Small intestine (tissue), 7 donors: ENCODE data around the gene BICDL1. TPM values are rescaled to one million over a fixed set of nuclear protein-coding genes. Genes with fewer than 3 reads are reported as not detected.

Experiments used
- DNase-seq, 2 donors: peaks; one replicate each; pipeline versions ENCODE4 v3.0.0 to v3.0.0-alpha.2; 2013
- FAIRE-seq: peaks from 2 replicates; lab custom pipeline; 2012; peaks lifted over from hg19 to GRCh38; lab: Jason Lieb, UNC
- H3K27ac ChIP-seq, 3 donors: one replicate each; pipeline ENCODE4 v1.5.1; 2013; ENCODE audit warnings: low read length in 2 of 3, mild to moderate bottlenecking in 2 of 3, control low read depth in 1 of 3, inconsistent platforms in 1 of 3, low read depth in 1 of 3, moderate library complexity in 1 of 3
- H3K27me3 ChIP-seq, 3 donors: one replicate each; pipeline ENCODE4 v1.6.1; 2013; ENCODE audit warnings: low read length in 3 of 3, inconsistent platforms in 1 of 3; ENCODE audit not compliant: control insufficient read depth in 3 of 3, insufficient read depth in 3 of 3
- H3K36me3 ChIP-seq, 3 donors: one replicate each; pipeline ENCODE4 v1.6.1; 2013; ENCODE audit warnings: low read length in 3 of 3, inconsistent platforms in 1 of 3, low read depth in 1 of 3, mild to moderate bottlenecking in 1 of 3, moderate library complexity in 1 of 3; ENCODE audit not compliant: control insufficient read depth in 3 of 3, insufficient read depth in 2 of 3
- H3K4me1 ChIP-seq, 3 donors: one replicate each; pipeline ENCODE4 v1.6.1; 2013; ENCODE audit warnings: low read length in 2 of 3, inconsistent platforms in 1 of 3, low read depth in 1 of 3, mild to moderate bottlenecking in 1 of 3, moderate library complexity in 1 of 3; ENCODE audit not compliant: control insufficient read depth in 3 of 3, insufficient read depth in 2 of 3
- H3K4me3 ChIP-seq, 3 donors: one replicate each; pipeline ENCODE4 v1.5.1; 2013; ENCODE audit warnings: low read length in 3 of 3, control low read depth in 1 of 3, inconsistent platforms in 1 of 3, low read depth in 1 of 3, mild to moderate bottlenecking in 1 of 3, moderate library complexity in 1 of 3
- H3K9me3 ChIP-seq, 2 donors: one replicate each; pipeline ENCODE4 v1.6.1; 2013; ENCODE audit warnings: low read depth in 1 of 2, low read length in 1 of 2; ENCODE audit not compliant: control insufficient read depth in 2 of 2, insufficient read depth in 1 of 2
- WGBS, 3 donors: extraction: QIAGEN DNeasy Blood & Tissue Kit; methylation state at CpG; one replicate each; pipeline ENCODE4 v1.1.7; 2013; 5-methylcytosine and 5-hydroxymethylcytosine counted together
- polyA plus RNA-seq, 4 donors: library from polyadenylated mRNA; stranded (reverse) in 3 of 4; unstranded in 1 of 4; fragments of 200-250 nt in 3 of 4; fragments of 120-200 nt in 1 of 4; gene quantifications; one replicate each; pipeline versions ENCODE4 v1.2.1 to v1.2.3, GENCODE V29; 2013
- donor health status: healthy with polysubstance abuse.
- donor health status: control.
- donor health status: control.
- donor health status: Bipolar disorder and iron deficiency.
- donor health status: healthy.

Gene BICDL1
- polyA plus RNA-seq, 4 donors, result 3.2 to 9.8 (median 6.0) TPM

DNA sequence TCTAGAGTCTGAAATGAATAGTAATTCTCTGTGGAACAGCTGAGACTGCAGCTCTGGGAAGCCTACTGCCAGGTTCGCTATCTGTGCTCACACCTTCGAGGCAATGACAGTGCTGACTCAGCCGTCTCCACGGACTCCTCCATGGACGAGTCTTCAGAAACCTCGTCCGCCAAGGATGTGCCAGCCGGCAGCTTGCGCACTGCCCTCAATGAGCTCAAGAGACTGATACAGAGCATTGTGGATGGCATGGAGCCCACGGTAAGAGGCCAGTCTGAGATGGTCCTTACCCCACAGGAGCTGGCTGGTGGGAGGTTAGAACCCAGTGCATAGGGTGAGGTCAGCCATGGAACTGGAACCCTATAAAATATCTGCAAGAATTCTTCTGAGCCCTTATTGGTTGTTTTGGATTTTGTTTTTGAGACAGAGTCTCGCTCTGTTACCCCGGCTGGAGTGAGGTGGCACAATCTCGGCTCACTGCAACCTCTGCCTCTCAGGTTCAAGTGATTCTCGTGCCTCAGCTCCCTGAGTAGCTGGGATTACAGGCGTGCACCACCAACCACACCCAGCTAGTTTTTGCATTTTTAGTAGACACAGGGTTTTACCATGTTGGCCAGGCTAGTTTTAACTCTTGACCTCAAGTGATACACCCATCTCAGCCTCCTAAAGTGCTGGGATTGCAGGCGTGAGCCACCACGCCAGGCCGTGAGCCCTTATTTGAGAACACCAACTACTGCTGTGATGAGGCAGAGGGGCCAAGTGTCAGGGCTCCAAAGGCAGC lies 83.6 kb downstream of the BICDL1 start:
- FAIRE-seq (no peak), DNase-seq (no peak)
- H3K27ac ChIP-seq, result no peak overlapping the region
- H3K27me3 ChIP-seq, result no peaks in the 10 kb centered on the region
- no peaks in the 10 kb centered on the region for H3K4me1 ChIP-seq
- peaks cover 0 to 3% (median 0%) of the 10 kb centered on the region in 3 donors for H3K36me3 ChIP-seq
- no peak overlapping the region for H3K4me3 ChIP-seq
- WGBS, 3 donors, result 91 to 93% (median 91%) methylated on average over 18 of the region's 18 CpGs
- H3K9me3 ChIP-seq, result no peaks in the 10 kb centered on the region

GRCh38 chr12:120075034-120075616 lies 86.1 kb downstream of the BICDL1 start:
- Histone ChIP-seq H3K4me3 (no peak overlapping the region), H3K9me3 (no peaks in the 10 kb centered on the region), H3K27ac (no peak overlapping the region), H3K27me3 (no peaks in the 10 kb centered on the region), H3K4me1 (peaks cover 0 to 3% (median 0%) of the 10 kb centered on the region in 3 donors), H3K36me3 (peaks cover 0 to 3% (median 0%) of the 10 kb centered on the region in 3 donors)
- FAIRE-seq (no peak), DNase-seq (no peak)
- WGBS, 3 donors, result 87 to 94% (median 91%) methylated on average over 7 of the region's 7 CpGs

GRCh38 chr12:120076651-120077050 lies 87.6 kb downstream of the BICDL1 start:
- no peak overlapping the region for H3K4me3 ChIP-seq

GRCh38 chr12:120077260-120077659 lies 88.2 kb downstream of the BICDL1 start:
- Histone ChIP-seq H3K27me3 (no peaks in the 10 kb centered on the region), H3K9me3 (no peaks in the 10 kb centered on the region), H3K4me1 (peaks cover 0 to 3% (median 0%) of the 10 kb centered on the region in 3 donors), H3K27ac (no peak overlapping the region), H3K4me3 (no peak overlapping the region), H3K36me3 (peaks cover 0 to 3% (median 0%) of the 10 kb centered on the region in 3 donors)
- DNase-seq (no peak), FAIRE-seq (no peak)
- WGBS, 3 donors, result 90 to 94% (median 91%) methylated on average over 6 of the region's 6 CpGs

More at GRCh38 chr12:120076651-120077050, 87.6 kb downstream of the BICDL1 start:
- Histone ChIP-seq H3K27me3 (no peaks in the 10 kb centered on the region), H3K36me3 (peaks cover 0 to 3% (median 0%) of the 10 kb centered on the region in 3 donors), H3K27ac (no peak overlapping the region), H3K4me1 (peaks cover 0 to 3% (median 0%) of the 10 kb centered on the region in 3 donors), H3K9me3 (no peaks in the 10 kb centered on the region)
- DNase-seq, result no peak
- 96 to 100% (median 98%) methylated on average over 6 of the region's 6 CpGs for WGBS, 3 donors
- no peak for FAIRE-seq

DNA sequence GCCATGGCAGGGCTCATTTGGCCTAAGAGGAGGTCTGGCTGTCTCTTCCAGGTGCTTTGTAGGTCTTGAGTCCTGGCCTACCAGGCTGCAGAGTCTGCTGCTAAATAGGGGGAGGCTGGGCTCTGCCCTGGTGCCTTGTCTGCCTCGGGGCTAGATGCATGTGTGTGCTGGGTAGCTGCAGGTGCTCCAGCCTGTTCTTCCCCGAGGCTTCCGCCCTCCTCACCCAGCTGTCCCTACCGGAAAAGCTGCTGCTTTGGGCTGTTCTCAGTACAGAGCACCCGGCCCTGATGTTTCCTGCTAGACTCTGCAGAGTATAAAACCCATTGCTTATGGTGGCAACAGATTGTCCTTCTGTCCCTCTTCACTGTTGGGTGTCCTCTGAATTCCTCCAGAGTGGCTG lies 89.8 kb downstream of the BICDL1 start:
- WGBS, 3 donors, result 29 to 57% (median 39%) methylated on average over 5 of the region's 5 CpGs
- peaks cover 0 to 3% (median 0%) of the 10 kb centered on the region in 3 donors for H3K4me1 ChIP-seq
- peaks cover 0 to 2% (median 0%) of the 10 kb centered on the region in 3 donors for H3K36me3 ChIP-seq
- FAIRE-seq (no peak), DNase-seq (peak in 1 of 2 donors; percentile 21)
- no peak overlapping the region for H3K27ac ChIP-seq
- no peaks in the 10 kb centered on the region for H3K9me3 ChIP-seq
- no peak overlapping the region for H3K4me3 ChIP-seq
- H3K27me3 ChIP-seq, result no peaks in the 10 kb centered on the region

DNA sequence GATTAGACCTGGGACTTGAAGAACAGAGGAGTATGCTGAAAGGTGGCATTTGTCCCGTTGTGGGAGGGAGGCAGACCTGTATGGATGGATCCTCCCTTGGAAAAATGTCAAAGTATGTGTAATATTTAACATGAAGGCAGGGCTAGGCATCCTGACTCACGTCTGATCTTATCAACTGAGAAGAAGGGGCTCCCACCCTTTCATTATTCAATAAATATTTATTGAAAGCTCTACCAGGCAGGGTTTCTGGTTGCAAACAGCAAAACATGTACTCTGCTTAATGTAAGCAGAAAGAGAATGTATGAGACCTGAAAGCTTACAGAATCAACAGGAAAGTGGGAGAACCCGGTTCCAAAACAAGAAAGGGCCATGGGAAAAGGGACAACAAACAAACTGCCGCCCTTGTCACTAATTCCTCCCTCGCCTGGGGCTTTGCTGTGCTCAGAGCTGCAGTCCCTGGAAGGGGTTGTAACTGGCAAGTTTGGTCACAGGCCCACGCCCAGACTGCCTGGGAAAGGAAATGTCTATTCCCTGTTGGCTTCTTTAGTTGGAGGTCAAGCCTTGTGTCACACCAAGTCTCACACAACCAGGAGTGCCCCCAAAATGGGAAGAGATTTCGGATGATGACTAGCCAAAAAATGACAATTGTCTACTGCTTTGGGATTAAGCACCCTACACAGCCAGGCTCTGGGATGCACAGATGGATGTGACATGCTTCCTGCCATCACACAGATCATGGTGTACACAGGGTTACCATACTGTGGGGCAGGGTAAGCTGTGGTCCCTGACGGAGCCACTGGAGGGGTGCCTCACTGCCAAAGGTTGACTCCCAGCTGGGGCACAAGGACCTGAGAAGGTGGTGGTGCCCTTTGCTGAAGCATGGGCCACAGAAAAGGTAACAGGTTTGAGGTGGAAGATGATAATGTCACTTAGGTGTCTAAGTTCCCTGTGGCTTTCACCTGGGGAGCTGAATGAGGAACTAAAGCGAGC lies 90.7 kb downstream of the BICDL1 start:
- Histone ChIP-seq H3K36me3 (peaks cover 0 to 2% (median 0%) of the 10 kb centered on the region in 3 donors), H3K27ac (peak overlapping the region in 1 of 3 donors; percentile 6), H3K27me3 (no peaks in the 10 kb centered on the region), H3K4me3 (no peak overlapping the region), H3K4me1 (peaks cover 0 to 3% (median 0%) of the 10 kb centered on the region in 3 donors), H3K9me3 (no peaks in the 10 kb centered on the region)
- WGBS, 3 donors, result 40 to 60% (median 49%) methylated on average over 9 of the region's 9 CpGs
- FAIRE-seq, result no peak
- DNase-seq, result peak in 1 of 2 donors; percentile 72

DNA sequence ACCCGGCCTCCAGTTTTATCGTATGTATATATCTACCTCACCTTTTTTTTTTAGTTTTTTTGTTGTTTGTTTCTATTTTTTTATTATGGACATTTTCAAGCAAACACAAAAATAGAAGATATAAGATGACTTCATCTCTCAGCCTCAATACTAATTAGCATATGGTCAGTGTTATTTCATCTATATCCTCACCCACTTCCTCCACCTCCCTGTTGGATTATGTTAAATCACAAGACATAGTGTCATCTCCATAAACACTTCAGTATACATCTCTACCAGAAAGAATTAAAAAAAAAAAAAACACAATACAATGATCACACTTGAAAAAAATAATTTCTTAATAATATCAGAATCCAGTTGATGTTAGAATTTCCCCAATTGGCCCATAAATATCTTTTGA lies 92.6 kb downstream of the BICDL1 start:
- no peak overlapping the region for H3K27ac ChIP-seq
- peaks cover 0 to 3% (median 2%) of the 10 kb centered on the region in 3 donors for H3K4me1 ChIP-seq
- 90 to 100% (median 93%) methylated on average over 2 of the region's 2 CpGs for WGBS, 3 donors
- H3K27me3 ChIP-seq, result no peaks in the 10 kb centered on the region
- H3K4me3 ChIP-seq, result no peak overlapping the region
- H3K36me3 ChIP-seq, result peaks cover 0 to 2% (median 0%) of the 10 kb centered on the region in 3 donors
- DNase-seq, result no peak
- H3K9me3 ChIP-seq, result no peaks in the 10 kb centered on the region
- no peak for FAIRE-seq
